CD14-positive monocyte (primary cell): ENCODE data around the gene CRIP2. TPM values are rescaled to one million over a fixed set of nuclear protein-coding genes. Genes with fewer than 3 reads are reported as not detected.
A peak's percentile ranks its signal among the peaks of the same experiment; 100 is the strongest.

Source experiments
- DNase-seq, 3 donors: peaks; one replicate each; pipeline ENCODE4 v3.0.0-alpha.2; 2011 to 2022
- H2AFZ ChIP-seq: 2 replicates; pipeline ENCODE4 v1.6.0; 2012; ENCODE audit warnings: mild to moderate bottlenecking, low read depth, low read length, inconsistent platforms; ENCODE audit not compliant: insufficient read depth, poor library complexity, severe bottlenecking
- H3K27ac ChIP-seq, 2 donors: 1 replicate in 1 of 2; 2 replicates in 1 of 2; pipeline ENCODE4 v1.5.1; 2012 to 2013; ENCODE audit warnings: low read length in 2 of 2, control low read depth in 1 of 2, inconsistent platforms in 1 of 2, low read depth in 1 of 2, mild to moderate bottlenecking in 1 of 2
- H3K27me3 ChIP-seq, 2 donors: one replicate each; pipeline versions ENCODE4 v1.6.0 to v1.6.1; 2011 to 2013; ENCODE audit warnings: low read length in 2 of 2; ENCODE audit not compliant: control insufficient read depth in 2 of 2, insufficient read depth in 2 of 2
- H3K36me3 ChIP-seq, 2 donors: replicated peaks in 1 of 2; 1 replicate in 1 of 2; 2 replicates in 1 of 2; pipeline versions ENCODE4 v1.5.1 to v1.6.1; 2012 to 2013; ENCODE audit warnings: low read length in 2 of 2, control low read depth in 1 of 2, inconsistent platforms in 1 of 2, mild to moderate bottlenecking in 1 of 2; ENCODE audit not compliant: insufficient read depth in 2 of 2, control insufficient read depth in 1 of 2
- H3K4me1 ChIP-seq, 2 donors: 1 replicate in 1 of 2; 2 replicates in 1 of 2; pipeline versions ENCODE4 v1.5.1 to v1.6.1; 2012 to 2013; ENCODE audit warnings: low read length in 2 of 2, control low read depth in 1 of 2, inconsistent platforms in 1 of 2, mild to moderate bottlenecking in 1 of 2, moderate library complexity in 1 of 2; ENCODE audit not compliant: insufficient read depth in 2 of 2, control insufficient read depth in 1 of 2
- H3K4me2 ChIP-seq: replicated peaks from 2 replicates; pipeline ENCODE3; 2012; ENCODE audit warnings: low read length, moderate library complexity, mild to moderate bottlenecking; ENCODE audit not compliant: poor library complexity, severe bottlenecking; ENCODE audit errors: extremely low read depth
- H3K4me3 ChIP-seq, 3 experiments: fragments of 200-600 bp in 1 of 3; sonication (generic) in 1 of 3; replicated peaks in 1 of 3; 1 replicate in 2 of 3; 2 replicates in 1 of 3; pipeline ENCODE4 v1.5.1; 2011 to 2013; ENCODE audit warnings: low read length in 3 of 3, mild to moderate bottlenecking in 3 of 3, control low read depth in 2 of 3, low read depth in 2 of 3, inconsistent platforms in 1 of 3, moderate library complexity in 1 of 3
- H3K79me2 ChIP-seq: 2 replicates; pipeline ENCODE4 v1.6.0; 2012; ENCODE audit warnings: mild to moderate bottlenecking, control low read depth, inconsistent platforms, low read length, moderate library complexity; ENCODE audit not compliant: insufficient read depth
- H3K9ac ChIP-seq: 2 replicates; pipeline ENCODE4 v1.6.0; 2017; ENCODE audit warnings: low read length, mild to moderate bottlenecking; ENCODE audit not compliant: insufficient read depth, poor library complexity, severe bottlenecking
- H3K9me3 ChIP-seq, 2 donors: replicated peaks in 1 of 2; 1 replicate in 1 of 2; 2 replicates in 1 of 2; pipeline versions ENCODE4 v1.5.1 to v1.6.1; 2012 to 2013; ENCODE audit warnings: low read length in 2 of 2, control low read depth in 1 of 2; ENCODE audit not compliant: control insufficient read depth in 1 of 2, insufficient read depth in 1 of 2
- H4K20me1 ChIP-seq: 2 replicates; pipeline ENCODE4 v1.6.0; 2012; ENCODE audit warnings: mild to moderate bottlenecking, low read length, control low read depth, moderate library complexity; ENCODE audit not compliant: insufficient read depth
- H3K27ac Mint-ChIP-seq, 7 donors: one replicate each; pipeline ENCODE4 v1.8.0; 2020; ENCODE audit warnings: mild to moderate bottlenecking in 7 of 7, mixed read lengths in 7 of 7, moderate library complexity in 6 of 7, inconsistent platforms in 2 of 7
- H3K27me3 Mint-ChIP-seq, 3 donors: one replicate each; pipeline ENCODE4 v1.8.0; 2021 to 2022; ENCODE audit warnings: low read depth in 3 of 3, mild to moderate bottlenecking in 3 of 3, mixed read lengths in 3 of 3, moderate library complexity in 3 of 3, inconsistent platforms in 1 of 3
- H3K36me3 Mint-ChIP-seq, 2 donors: one replicate each; pipeline ENCODE4 v1.8.0; 2020; ENCODE audit warnings: mixed read lengths in 2 of 2, inconsistent platforms in 1 of 2, mild to moderate bottlenecking in 1 of 2
- H3K4me1 Mint-ChIP-seq: one replicate; pipeline ENCODE4 v1.8.0; 2020; ENCODE audit warnings: mild to moderate bottlenecking, mixed read lengths
- H3K4me3 Mint-ChIP-seq, 2 donors: one replicate each; pipeline ENCODE4 v1.8.0; 2020; ENCODE audit warnings: mild to moderate bottlenecking in 2 of 2, mixed read lengths in 2 of 2, moderate library complexity in 1 of 2
- H3K9me3 Mint-ChIP-seq, 7 donors: one replicate each; pipeline ENCODE4 v1.8.0; 2020 to 2022; ENCODE audit warnings: mixed read lengths in 7 of 7, mild to moderate bottlenecking in 6 of 7, moderate library complexity in 6 of 7, inconsistent platforms in 2 of 7
- WGBS: methylation state at CpG from one replicate; pipeline ENCODE4 v1.1.5; 2013; ENCODE audit warnings: missing lambda C conversion rate; ENCODE audit not compliant: insufficient coverage; 5-methylcytosine and 5-hydroxymethylcytosine counted together
- intact Hi-C, 2 donors: fragments of 100-400 bp; cut with micrococcal nuclease; formaldehyde crosslinking; loops; one replicate each; pipeline versions ENCODE4 v1.15.0 to v1.15.1; 2023
- polyA plus RNA-seq, 3 donors: library from polyadenylated mRNA; depleted of rRNA in 1 of 3; unstranded in 2 of 3; stranded (reverse) in 1 of 3; fragments of 300-500 nt in 2 of 3; fragments of >200 nt in 1 of 3; fragmentation: Illumina TruSeq in 2 of 3; gene quantifications; 1 replicate in 2 of 3; 2 replicates in 1 of 3; pipeline ENCODE4 v1.2.3, GENCODE V29; 2012 to 2021
- TF ChIP-seq, protein P1 (sequence below): fragments of 200-600 bp; IDR thresholded peaks from one replicate; pipeline ENCODE4 v1.8.0; 2022; ENCODE audit warnings: antibody characterized with exemption, mild to moderate bottlenecking

CRIP2 gene
- polyA plus RNA-seq, 3 donors: 2.1 to 4.0 (median 3.3) TPM

DNA sequence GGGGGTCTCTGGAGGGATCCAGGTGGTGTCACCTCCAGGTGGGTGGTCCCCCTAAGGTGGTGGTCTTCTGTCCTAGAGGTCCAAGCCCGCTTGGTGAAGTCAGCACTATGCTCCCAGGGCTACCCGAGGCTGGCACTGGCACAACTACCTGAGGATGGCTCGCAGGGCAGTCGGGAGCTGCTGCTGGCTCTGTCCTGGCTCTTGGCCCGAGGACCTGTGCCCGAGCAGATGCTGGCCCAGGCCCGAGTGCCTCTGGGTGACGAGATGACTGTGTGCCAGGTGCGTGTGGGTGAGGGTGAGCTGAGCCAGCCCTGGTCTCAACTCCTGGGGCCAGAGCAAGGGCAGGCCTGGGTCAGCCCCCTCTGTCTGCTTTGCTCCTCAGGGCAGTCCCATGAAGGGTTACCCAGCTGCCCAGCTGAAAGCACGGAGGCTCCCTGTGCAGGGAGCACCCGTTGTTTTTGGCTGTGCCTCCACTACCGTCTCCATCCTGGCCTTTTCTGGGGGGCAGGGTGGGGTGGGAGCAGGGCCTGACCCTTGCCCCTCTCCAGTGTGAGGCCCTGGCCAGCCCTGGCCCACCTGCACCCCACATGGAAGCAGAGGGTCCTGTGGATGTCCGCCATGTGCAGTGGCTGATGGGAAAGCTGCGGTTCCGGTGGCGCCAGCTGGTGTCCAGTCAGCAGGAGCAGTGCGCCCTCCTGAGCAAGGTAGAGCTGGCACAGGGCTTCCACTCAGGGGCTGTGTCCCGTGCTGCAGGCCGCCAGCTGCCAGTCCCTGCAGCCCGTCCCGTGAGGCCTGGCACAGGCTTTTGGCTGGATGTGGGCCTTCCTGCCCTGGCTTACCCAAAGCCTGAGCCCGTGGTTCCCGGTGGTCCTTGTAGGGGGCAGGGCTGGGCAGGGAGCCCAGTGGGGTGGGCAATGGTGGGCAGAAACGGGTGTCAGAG, 17.7 kb downstream of the CRIP2 start:
- H3K79me2 ChIP-seq: peaks cover 5% of the 10 kb centered on the region
- Mint-ChIP-seq H3K9me3 (peaks cover 0 to 3% (median 0%) of the 10 kb centered on the region in 7 donors), H3K36me3 (peaks cover 5 to 14% of the 10 kb centered on the region in 2 donors), H3K4me3 (peak overlapping the region; percentile 79 to 81), H3K27me3 (peaks cover 1 to 7% (median 5%) of the 10 kb centered on the region in 3 donors), H3K27ac (peak overlapping the region in 6 of 7 donors; percentile 79 to 93 (median 89)), H3K4me1 (peaks cover 21% of the 10 kb centered on the region)
- no peak overlapping the region for H3K9ac ChIP-seq
- peaks cover 32 to 39% of the 10 kb centered on the region in 2 donors for H3K4me1 ChIP-seq
- no peaks in the 10 kb centered on the region for H3K9me3 ChIP-seq
- TF ChIP-seq, protein P1, sequence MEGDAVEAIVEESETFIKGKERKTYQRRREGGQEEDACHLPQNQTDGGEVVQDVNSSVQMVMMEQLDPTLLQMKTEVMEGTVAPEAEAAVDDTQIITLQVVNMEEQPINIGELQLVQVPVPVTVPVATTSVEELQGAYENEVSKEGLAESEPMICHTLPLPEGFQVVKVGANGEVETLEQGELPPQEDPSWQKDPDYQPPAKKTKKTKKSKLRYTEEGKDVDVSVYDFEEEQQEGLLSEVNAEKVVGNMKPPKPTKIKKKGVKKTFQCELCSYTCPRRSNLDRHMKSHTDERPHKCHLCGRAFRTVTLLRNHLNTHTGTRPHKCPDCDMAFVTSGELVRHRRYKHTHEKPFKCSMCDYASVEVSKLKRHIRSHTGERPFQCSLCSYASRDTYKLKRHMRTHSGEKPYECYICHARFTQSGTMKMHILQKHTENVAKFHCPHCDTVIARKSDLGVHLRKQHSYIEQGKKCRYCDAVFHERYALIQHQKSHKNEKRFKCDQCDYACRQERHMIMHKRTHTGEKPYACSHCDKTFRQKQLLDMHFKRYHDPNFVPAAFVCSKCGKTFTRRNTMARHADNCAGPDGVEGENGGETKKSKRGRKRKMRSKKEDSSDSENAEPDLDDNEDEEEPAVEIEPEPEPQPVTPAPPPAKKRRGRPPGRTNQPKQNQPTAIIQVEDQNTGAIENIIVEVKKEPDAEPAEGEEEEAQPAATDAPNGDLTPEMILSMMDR: no peak
- H3K4me3 ChIP-seq: peak overlapping the region in 2 of 3 experiments; percentile 45 to 89
- H3K27ac ChIP-seq: peak overlapping the region; percentile 23 to 91
- H4K20me1 ChIP-seq: peaks cover 31% of the 10 kb centered on the region
- WGBS: 93% methylated on average over 23 of the region's 24 CpGs
- peak overlapping the region; percentile 82 for H3K4me2 ChIP-seq
- no peak for DNase-seq
- H3K27me3 ChIP-seq: no peaks in the 10 kb centered on the region
- peaks cover 0 to 5% of the 10 kb centered on the region in 2 donors for H3K36me3 ChIP-seq
- no peak overlapping the region for H2AFZ ChIP-seq
- intact Hi-C loops: loop anchor here (5.0 kb wide), 3 partner anchors 45 to 740 kb away; partner anchors contain the start of genes SIVA1 (in 1 of the 2) and TEX22 (in 1 of the 2)
